Activated gamma-delta T cell treated with Interleukin-2 at 50 U/mL for 16 hours (primary cell): ENCODE results near the gene ZKSCAN3.
"Not testable (repeated sequence)": the region's sequence is repeated elsewhere in the genome, so short reads cannot be mapped to it uniquely, and the experiment has no call there.

ENCODE experiments used
- DNase-seq: peaks from one replicate; pipeline ENCODE4 v3.0.0-alpha.2; 2020

The ZKSCAN3 gene

DNA sequence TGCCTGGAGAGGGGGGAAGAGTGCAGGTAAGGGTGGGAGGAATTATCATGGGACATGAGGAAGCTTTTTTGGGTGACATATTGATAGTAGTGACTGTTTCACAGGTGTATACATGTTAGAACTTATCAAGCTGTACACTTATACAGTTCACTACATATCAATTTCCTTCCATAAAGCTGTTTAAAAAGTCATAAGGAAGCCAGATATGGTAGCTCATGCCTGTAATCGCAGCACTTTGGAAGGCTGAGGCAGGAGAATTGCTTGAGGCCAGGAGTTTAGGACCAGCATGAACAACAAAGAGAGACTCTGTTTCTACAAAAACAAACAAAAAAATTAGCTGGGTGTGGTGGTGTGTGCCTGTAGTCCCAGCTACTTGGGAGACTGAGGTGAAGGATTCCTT is 28.1 kb downstream of the ZKSCAN3 start:
- DNase-seq, result no peak

DNA sequence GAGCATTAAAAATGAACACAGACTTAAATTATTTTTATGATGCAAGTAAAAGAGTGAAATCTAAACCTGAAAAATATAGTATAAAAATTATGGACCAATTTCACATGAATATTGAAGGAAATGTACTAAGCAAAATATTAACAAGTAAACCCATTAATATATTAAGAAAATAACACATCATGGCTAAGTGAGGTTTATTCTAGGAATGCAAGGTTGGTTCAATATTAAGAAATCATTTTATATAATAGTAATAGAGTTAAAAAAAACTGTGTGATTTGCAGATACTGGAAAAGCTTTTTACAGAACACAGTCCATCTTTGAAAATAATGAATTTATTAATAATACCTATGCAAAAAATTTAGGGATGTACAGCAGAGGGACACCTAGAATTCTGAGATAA is 28.9 kb downstream of the ZKSCAN3 start:
- DNase-seq, result no peak

DNA sequence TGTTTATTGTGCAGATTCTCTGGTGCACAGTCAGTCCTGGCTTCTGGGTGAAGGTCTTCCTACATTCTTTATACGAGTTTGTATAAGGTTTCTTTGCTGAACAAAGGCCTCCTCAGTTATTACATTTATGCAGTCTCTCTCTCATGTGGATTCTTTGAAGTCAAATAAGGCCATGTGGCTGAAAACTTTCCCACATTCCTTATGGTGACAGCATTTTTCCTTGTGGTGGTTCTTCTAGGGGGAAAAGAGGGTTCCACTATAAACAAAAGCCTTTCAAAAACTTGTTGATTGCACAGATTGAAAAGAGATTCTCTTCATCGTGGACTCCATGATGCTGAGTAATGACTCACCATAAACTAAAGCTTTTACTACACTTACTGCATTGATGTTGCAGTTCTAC is 30.6 kb downstream of the ZKSCAN3 start:
- no peak for DNase-seq

DNA sequence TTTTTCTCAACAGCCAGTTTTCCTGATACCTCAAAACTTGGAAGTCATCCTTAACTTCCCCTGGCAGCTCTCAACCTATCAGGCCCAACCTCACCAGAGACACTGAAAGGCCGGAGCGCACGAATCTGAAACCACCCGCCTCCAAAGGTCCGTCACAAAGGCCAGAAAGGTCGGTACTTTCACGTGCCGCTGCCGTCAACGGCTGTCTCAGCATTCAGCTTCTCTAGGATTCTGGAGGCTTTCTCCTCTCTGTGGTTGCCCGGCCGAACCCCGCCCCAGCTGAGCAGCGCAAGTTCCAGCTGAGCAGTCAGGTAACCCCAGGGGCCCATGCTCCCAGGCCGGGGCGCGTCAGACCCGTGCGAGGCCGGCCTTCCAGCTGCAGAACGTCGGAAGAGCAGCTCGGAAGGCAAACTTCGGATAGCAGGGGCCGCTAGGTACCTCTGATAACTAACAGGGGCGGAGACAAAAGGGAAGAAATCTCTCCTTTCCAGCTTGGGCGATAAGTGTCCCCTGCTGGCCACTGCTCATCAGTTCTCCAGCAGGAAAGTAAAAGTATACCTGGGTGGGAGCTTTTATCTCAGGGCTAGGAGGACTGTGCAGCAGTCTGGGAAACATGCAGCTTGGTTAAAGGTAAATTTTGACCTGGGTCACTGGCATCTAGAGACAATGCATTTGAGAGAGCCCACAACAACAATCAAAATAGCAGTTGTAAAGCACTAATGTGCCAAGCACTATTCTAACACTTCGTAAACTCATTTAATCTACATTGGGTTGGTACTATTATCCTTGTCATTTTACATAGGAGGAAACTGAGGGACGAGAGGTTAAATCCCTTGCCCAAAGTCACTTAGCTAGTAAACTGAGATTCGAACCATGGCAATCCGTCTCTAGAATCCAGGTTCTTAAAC is 33.7 kb downstream of the ZKSCAN3 start:
- peak; percentile 23 for DNase-seq

DNA sequence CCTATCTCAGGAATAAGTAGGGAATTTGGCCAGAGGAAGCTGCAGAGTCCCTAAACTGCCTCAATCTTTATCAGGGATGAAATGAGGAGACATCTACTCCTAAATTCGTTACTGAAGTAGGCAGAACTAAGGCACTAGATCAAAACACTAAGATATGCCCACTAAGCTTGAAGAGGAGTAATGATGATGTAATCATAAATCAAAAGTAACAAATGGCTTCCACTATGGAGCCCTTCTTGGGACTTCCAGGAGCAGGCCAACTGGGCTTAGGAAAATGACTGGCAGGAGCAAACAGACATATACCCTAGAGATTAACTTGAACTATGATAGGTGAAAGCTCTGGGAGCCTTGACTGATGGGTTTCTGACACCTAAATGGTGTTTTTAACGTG is 34.4 kb downstream of the ZKSCAN3 start:
- DNase-seq, result no peak

DNA sequence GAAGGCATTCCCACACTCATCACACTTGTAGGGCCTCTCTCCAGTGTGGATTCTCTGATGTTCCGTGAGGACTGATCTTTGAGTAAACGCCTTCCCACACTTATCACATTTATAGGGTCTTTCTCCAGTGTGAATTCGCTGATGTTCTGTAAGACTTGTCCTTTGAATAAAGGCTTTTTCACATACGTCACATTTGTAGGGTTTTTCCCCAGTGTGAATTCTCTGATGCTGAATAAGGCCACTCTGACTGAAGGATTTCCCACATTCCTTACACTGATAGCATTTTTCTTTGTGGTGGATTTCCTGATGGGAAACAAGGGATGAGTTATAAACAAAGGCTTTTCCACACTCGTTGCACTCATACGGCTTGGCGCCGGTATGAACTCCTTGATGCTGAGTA is 40.9 kb downstream of the ZKSCAN3 start:
- no peak for DNase-seq

DNA sequence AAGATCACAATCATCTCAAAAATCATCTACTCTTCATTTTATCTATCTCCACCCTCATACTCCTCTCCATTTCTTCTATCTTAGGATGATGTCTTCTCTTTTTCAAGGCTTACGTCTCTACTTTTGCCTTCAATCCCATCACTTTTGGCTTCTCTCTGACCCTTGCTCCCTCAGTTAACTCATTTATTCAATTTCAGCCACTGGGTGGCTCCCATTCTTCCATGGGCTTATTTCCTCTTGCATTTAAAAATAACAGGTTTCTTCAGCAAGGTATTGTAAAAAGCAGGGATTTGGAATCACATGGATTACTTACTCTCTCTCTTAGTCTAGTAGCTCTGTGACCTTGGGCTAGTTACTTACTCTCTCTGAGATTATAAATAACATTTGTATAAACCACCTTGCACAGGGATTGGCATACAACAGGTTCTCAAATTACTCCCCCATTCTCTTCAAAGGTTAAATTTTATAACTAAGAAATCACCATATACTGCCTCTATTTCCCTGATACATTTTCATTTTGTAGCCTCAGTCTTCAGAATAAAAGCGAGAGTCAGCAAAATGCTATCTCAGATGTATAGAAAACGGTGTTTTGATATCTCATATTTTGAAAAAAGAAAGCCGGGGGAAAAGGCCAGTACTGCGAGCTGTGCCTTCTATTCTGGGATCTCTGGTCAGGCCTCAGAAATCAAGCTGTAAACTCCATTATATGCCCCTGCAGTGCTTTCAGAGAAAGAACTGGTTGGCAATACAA is 44.3 kb downstream of the ZKSCAN3 start:
- DNase-seq, result no peak

DNA sequence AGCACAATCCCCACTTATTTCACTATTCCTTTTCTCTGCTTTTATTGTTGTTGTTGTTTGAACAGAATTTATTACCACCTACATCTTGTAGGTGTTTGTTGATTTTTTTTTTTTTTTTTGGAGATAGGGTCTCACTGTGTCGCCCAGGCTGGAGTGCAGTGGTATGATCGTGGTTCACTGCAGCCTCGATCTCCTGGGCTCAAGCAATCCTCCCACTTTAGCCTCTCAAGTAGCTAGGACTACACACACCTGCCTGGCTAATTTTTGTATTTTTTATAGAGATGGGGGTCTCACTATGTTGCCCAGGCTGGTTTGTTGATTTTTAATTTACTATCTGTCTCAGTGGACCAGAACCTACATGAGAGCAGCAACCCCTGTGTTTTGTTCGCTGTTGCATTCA is 46.2 kb downstream of the ZKSCAN3 start:
- DNase-seq, result no peak

DNA sequence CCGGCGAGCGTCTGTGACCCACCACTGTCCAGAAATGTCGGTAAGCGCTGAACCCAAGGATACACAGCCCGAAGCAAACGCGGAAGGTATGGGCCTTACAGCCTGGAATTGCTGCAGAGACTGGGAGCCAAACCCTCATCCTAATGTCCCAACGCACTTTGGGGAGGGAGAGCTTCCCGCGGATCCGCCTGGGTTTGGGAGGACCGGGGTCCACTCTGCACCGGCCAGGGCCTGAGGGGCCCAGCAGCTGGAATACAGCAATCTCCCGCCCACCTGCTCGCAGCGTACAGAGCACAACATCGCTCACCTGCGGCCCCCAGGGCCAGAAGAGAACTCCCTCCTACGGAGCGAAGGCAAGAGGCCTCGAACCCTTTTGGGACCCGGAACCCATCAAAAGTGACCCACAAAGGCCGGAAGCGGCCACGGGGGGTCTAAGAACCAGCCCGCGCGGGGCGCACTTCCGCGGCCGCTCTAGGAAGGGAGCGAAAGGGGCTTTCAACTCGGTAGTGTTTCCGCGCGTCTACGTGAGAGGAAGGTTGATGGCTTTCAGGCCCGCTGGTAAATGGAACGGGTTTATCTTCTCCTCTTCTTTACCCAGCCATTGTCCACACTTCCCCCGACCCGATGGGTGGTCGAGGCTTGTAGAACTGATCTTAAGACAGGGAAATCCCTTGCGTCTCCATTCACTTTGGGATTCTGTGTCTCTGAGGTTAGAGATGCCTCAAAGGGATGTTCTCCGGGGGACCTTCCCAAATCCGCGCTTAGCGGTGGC is 49.8 kb downstream of the ZKSCAN3 start, which contains the start of gene ZSCAN12:
Gene ZSCAN12, minus strand, starts transcription at position 398 of the 772 bp plus-strand sequence. CDS start 1,342 bp downstream, outside the sequence.
- peak; percentile 83 for DNase-seq

DNA sequence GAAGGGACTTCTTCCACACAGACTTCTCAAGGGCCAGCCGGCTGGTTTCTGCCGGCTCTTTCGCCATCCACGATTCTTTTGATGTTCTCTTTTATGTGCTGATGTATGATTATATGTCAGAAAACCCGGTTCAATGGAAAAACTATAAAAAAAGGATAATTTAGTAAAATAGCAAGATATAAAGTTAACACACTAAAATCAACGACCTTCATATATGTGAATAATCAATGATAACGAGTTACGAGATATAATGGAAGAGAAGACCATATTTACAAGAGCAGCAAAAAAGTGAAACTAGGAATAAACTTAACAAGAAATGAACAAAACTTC is 50.3 kb downstream of the ZKSCAN3 start:
- no peak for DNase-seq

DNA sequence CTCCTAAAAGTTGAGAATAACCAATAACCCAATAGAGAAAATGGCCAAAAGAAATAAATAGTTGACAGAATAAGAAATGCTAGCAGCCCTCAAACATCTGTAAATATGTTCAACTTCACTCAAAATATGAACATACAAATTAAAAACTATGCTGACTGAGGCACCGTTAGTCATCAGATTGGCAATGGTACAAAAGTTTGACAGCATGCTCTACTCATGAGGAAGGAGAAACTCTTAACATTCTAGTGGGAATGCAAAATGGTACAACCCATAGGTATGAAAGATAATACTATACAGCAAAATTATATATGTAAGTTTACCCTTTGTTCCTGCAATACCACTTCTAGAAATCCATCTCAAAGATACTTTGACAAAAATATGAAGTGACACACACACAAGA is 51.4 kb downstream of the ZKSCAN3 start:
- DNase-seq, result no peak

DNA sequence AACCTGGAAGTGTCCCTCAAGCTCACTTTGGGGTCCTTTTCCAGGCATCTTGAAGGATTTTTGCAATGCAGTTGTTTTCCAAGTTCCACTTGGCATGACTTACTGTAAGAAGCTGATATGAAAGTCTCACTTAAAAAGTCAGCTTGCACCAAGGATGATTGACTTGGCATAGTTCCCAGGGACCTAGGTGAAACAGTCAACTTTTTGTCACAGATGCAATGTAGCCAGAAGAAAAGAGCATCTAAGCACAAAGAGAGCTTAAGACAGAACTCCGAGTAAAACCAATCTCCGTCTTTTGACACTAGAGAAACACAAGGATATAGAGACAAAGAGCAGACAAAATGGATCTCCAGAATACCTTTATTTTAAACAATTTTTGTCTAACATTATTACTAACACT is 52.5 kb downstream of the ZKSCAN3 start:
- DNase-seq, result no peak

DNA sequence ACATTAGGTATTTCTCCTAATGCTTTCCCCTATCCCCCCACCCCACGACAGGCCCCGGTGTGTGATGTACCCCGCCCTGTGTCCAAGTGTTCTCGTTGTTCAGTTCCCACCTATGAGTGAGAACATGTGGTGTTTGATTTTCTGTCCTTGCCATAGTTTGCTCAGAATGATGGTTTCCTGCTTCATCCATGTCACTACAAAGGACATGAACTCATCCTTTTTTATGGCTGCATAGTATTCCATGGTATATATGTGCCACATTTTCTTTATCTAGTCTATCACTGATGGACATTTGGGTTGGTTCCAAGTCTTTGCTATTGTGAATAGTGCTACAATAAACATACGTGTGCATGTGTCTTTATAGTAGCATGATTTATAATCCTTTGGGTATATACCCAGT is 54.2 kb downstream of the ZKSCAN3 start:
- DNase-seq, result not testable (repeated sequence)

DNA sequence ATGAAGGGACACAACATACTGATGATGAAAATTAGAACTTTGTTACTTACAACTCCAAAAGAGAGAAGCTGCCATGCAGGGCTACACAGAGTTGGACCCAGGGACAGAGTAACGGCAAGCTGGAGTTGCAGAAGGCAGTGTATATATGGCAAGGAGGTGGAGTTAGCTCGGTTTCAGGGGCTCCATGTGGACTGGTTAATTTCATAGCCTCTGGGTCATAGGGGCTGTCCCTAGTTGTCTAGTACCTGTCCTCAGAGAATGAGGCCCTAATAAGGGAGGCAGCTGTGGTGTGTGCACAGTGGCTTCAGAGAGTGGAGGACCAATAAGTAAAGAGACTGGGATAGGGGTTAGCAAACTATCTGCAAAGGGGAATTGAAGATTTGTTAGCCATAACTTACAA is 57.7 kb downstream of the ZKSCAN3 start:
- no peak for DNase-seq

DNA sequence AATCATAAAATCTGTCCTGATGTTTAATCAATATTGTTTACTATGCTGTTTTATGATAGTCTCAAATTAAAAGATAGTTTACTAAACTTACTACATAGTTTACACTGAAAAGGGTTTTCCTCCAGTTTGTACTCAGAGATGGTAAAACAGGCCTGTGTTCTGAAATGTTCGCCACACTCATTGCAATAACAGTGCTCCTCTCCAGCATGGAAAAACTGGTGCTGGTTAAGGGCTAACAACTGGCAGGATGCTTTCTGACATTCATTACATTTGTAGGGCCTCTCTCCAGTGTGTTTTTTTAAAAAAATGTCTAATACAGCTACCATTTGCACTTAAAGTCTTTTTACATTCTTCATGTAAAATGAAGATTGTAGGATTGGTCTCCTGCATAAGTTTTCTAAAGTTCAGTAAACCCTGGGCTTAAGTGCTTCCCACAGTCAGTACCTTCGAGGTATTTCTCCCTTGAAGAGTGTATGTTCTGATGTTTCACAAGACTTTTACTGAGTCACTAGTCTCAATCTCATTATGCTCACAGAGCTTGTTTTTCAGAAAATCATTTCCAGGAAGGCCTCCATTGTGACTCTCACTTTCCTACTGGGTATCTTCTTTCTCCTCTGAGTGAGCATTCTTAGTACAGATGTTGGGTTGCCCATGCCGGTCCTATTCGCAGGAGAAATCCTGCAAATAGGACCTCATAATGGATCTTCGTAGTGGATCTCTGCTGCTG is 58.5 kb downstream of the ZKSCAN3 start:
- no peak for DNase-seq

DNA sequence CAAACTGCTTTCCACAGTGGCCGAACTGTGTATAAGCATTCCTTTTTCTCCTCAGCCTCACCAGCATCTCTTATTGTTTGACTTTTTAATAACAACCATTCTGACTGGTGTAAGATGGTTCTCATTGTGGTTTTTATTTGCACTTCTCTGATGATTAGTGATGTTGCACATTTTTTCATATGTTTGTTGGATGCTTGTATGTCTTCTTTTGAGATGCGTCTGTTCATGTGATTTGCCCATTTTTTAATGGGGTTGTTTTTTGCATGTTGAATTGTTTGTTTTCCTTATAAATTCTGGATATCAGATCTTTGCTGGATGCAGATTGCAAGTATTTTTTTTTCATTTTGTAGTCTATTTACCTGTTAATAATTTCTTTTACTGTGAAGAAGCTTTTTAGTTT is 61.0 kb downstream of the ZKSCAN3 start:
- DNase-seq, result no peak

DNA sequence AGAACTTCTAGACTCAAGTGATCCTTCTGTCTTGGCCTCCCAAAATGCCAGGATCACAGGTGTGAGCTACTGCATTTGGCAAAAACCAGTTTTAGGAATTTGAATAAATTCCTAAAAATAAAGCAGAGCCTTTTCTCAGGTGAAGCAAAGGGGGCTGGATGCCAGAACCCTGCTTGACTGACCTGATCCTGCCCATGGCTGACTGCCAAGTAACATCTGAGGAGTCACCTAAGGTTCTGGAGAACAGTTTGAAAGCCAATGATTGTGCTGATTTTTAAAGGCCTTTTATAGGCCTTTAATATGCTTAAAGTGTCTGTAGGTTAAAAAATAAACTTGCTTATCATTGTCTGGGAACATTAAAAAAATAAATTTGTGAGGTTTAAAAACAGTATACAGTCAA is 63.9 kb downstream of the ZKSCAN3 start:
- DNase-seq, result no peak
